ENCODE measurements around the gene TANGO6. TPM values are rescaled to one million over a fixed set of nuclear protein-coding genes. Genes with fewer than 3 reads are reported as not detected.

Gene TANGO6
- total and polyA plus RNA-seq, 2 of the 8 experiments (the other 6 are each of a cell fraction or from before 2014, with no cell fraction given) = 5.0 to 19.5 TPM

- FAIRE-seq (no peak), DNase-seq (ENCODE audit: low read depth in 1 of 2, low spot score in 2 of 2) (no peak)
- Histone ChIP-seq H2BK5ac (ENCODE audit: low read depth, low read length) (no peak overlapping the region), H2BK12ac (ENCODE audit: low read depth, low read length) (no peak overlapping the region), H3K4me2 (ENCODE audit: insufficient read depth in 1 of 2, low read depth in 2 of 2, low read length in 2 of 2) (no peak overlapping the region), H3K4ac (replicated peaks; ENCODE audit: insufficient read length, low read depth, low read length) (no peak overlapping the region), H4K91ac (replicated peaks; ENCODE audit: insufficient read length, low read length) (no peak overlapping the region), H3K9me3 (ENCODE audit: insufficient read depth in 2 of 2, low read depth in 1 of 2, low read length in 1 of 2) (no peaks in the 10 kb centered on the region), H3K14ac (ENCODE audit: insufficient read length) (no peak overlapping the region), H3K23ac (ENCODE audit: insufficient read length) (no peak overlapping the region), H3K4me3 (ENCODE audit: extremely low read depth in 1 of 4, insufficient read depth in 2 of 4, low read depth in 3 of 4, low read length in 4 of 4) (no peak overlapping the region), H3K79me2 (ENCODE audit: control insufficient read depth in 1 of 2, insufficient read depth in 2 of 2, low read length in 2 of 2) (no peaks in the 10 kb centered on the region), H2AFZ (ENCODE audit: low read length) (no peak overlapping the region), H3K4me1 (replicated peaks in 1 of 4; ENCODE audit: control insufficient read depth in 3 of 4, insufficient read depth in 4 of 4, low read length in 3 of 4) (peaks cover 0 to 15% (median 13%) of the 10 kb centered on the region in 4 experiments; a peak in 6 of 7 replicates), H4K5ac (ENCODE audit: insufficient read length, low read depth, low read length) (no peak overlapping the region), H3K23me2 (ENCODE audit: low read depth, low read length) (no peaks in the 10 kb centered on the region), H2AK5ac (ENCODE audit: low read depth, low read length) (no peak overlapping the region), H3K56ac (replicated peaks; ENCODE audit: insufficient read length, low read depth, low read length) (no peak overlapping the region), H4K20me1 (replicated peaks in 1 of 2; ENCODE audit: control insufficient read depth in 1 of 2, insufficient read depth in 2 of 2, low read length in 2 of 2) (no peaks in the 10 kb centered on the region), H4K8ac (ENCODE audit: extremely low read depth, insufficient read depth, low read length) (no peak overlapping the region), H3K18ac (ENCODE audit: extremely low read depth, low read length) (no peak overlapping the region), H3K27ac (ENCODE audit: low read depth, low read length) (no peak overlapping the region), H3K36me3 (ENCODE audit: control insufficient read depth in 2 of 4, insufficient read depth in 4 of 4, low read length in 3 of 4) (no peaks in the 10 kb centered on the region), H3K79me1 (ENCODE audit: low read depth, low read length) (no peaks in the 10 kb centered on the region), H2BK120ac (replicated peaks; ENCODE audit: low read depth, low read length) (peak overlapping the region; percentile 88), H3K27me3 (replicated peaks in 1 of 4; ENCODE audit: control insufficient read depth in 3 of 4, extremely low read depth in 1 of 4, insufficient read depth in 3 of 4, low read length in 3 of 4) (no peaks in the 10 kb centered on the region), H2BK20ac (ENCODE audit: low read length) (no peak overlapping the region), H2BK15ac (ENCODE audit: low read length) (no peak overlapping the region), H3K9ac (replicated peaks in 1 of 4; ENCODE audit: extremely low read depth in 1 of 4, low read depth in 3 of 4, low read length in 3 of 4) (peak overlapping the region in 1 of 4 experiments; percentile 8; a peak in 1 of 7 replicates)
- 78% methylated on average over 1 of the region's 1 CpG; no CpG with 5 or more reads in 1 of the 2 experiments for WGBS, 2 experiments (ENCODE audit: extremely low coverage in 1 of 2, insufficient coverage in 1 of 2, insufficient read length in 1 of 2, insufficient replicate concordance in 2 of 2, low coverage in 1 of 2, low lambda C conversion rate in 2 of 2, missing lambda C conversion rate in 1 of 2)
- ChIA-PET POLR2A (ENCODE audit: partially characterized antibody) (no interaction called here), CTCF (ENCODE audit: partially characterized antibody) (interaction anchor here (1.0 to 1.8 kb wide), 9 partner anchors 38 to 150 kb away, joined by 3 to 7 read pairs (median 4); no protein-coding TSS in a partner anchor)
- TF ChIP-seq SIN3A (conservative IDR thresholded peaks at IDR 0.05 in 1 of 2, IDR thresholded peaks at IDR 0.05 in 1 of 2; ENCODE audit: low read depth in 1 of 2, low read length in 2 of 2) (no peak), CBX5 (IDR thresholded peaks at IDR 0.05; ENCODE audit: low read depth, low read length) (no peak), FOSL1 (IDR thresholded peaks at IDR 0.05; ENCODE audit: insufficient read depth, low read depth, low read length) (no peak), CHD2 (IDR thresholded peaks at IDR 0.05; ENCODE audit: low read length) (no peak), TAF1 (IDR thresholded peaks at IDR 0.05; ENCODE audit: low read depth, low read length) (no peak), SP2 (IDR thresholded peaks at IDR 0.05; ENCODE audit: low read length) (no peak), EZH2 (IDR thresholded peaks at IDR 0.05; ENCODE audit: low read depth, low read length, severe bottlenecking) (no peak), YY1 (IDR thresholded peaks at IDR 0.05; ENCODE audit: low read depth, low read length) (no peak), ASH2L (IDR thresholded peaks at IDR 0.05; ENCODE audit: low read length) (no peak), RBBP5 (IDR thresholded peaks at IDR 0.05; ENCODE audit: borderline replicate concordance, low read depth, low read length) (no peak), POLR2AphosphoS5 (IDR thresholded peaks at IDR 0.05; ENCODE audit: low read depth, low read length) (no peak), HDAC6 (IDR thresholded peaks at IDR 0.05; ENCODE audit: low read depth, low read length) (no peak), JUN (IDR thresholded peaks at IDR 0.05; ENCODE audit: low read depth, low read length) (no peak), SAP30 (IDR thresholded peaks at IDR 0.05; ENCODE audit: insufficient read depth, insufficient replicate concordance, low read length) (no peak), SUZ12 (IDR thresholded peaks at IDR 0.05; ENCODE audit: low read length) (no peak)
Measured at GRCh38 chr16:68993885-68994284, 150.6 kb downstream of the TANGO6 start.
